Uterus (tissue), 4 donors: ENCODE data around the gene TMEM106C. TPM values are rescaled to one million over a fixed set of nuclear protein-coding genes. Genes with fewer than 3 reads are reported as not detected.

Experiments
- DNase-seq, 2 donors: peaks; one replicate each; pipeline ENCODE4 v3.0.0-alpha.2; 2019 to 2020
- H3K27ac ChIP-seq, 2 donors: fragments of 200-600 bp; sonication (generic); 1 replicate in 1 of 2; 2 replicates in 1 of 2; pipeline ENCODE4 v1.5.1; 2016 to 2018
- H3K27me3 ChIP-seq, 2 donors: fragments of 200-600 bp; sonication (generic); one replicate each; pipeline ENCODE4 v1.5.1; 2018 to 2019; ENCODE audit warnings: control low read depth in 1 of 2
- H3K36me3 ChIP-seq, 2 donors: fragments of 200-600 bp; sonication (generic); one replicate each; pipeline ENCODE4 v1.5.1; 2019; ENCODE audit warnings: control low read depth in 1 of 2
- H3K4me1 ChIP-seq, 2 donors: fragments of 200-600 bp; sonication (generic); one replicate each; pipeline ENCODE4 v1.5.1; 2018 to 2019; ENCODE audit warnings: control low read depth in 1 of 2
- H3K4me3 ChIP-seq, 2 donors: fragments of 200-600 bp; sonication (generic); 1 replicate in 1 of 2; 2 replicates in 1 of 2; pipeline ENCODE4 v1.5.1; 2018 to 2019; ENCODE audit warnings: mild to moderate bottlenecking in 1 of 2
- H3K9me3 ChIP-seq, 2 donors: fragments of 200-600 bp; sonication (generic); one replicate each; pipeline ENCODE4 v1.5.1; 2019; ENCODE audit warnings: control low read depth in 1 of 2
- CTCF ChIP-seq, 4 experiments: fragments of 200-600 bp in 2 of 4; fragments of 450-650 bp in 2 of 4; sonication (generic) in 2 of 4; IDR thresholded peaks; one replicate each; pipeline ENCODE4 v1.5.1; 2016 to 2019; ENCODE audit warnings: antibody characterized with exemption in 4 of 4, mild to moderate bottlenecking in 2 of 4, moderate library complexity in 1 of 4
- POLR2A ChIP-seq, 2 donors: fragments of 450-650 bp; IDR thresholded peaks; one replicate each; pipeline ENCODE4 v1.6.1; 2016; ENCODE audit warnings: antibody characterized with exemption in 2 of 2, mild to moderate bottlenecking in 1 of 2, moderate library complexity in 1 of 2
- intact Hi-C: fragments of 100-400 bp; cut with DNase I; formaldehyde crosslinking; loops from one replicate; pipeline ENCODE4 v1.15.1; 2023; ENCODE audit warnings: low total_unique reads
- total RNA-seq, 4 donors: library from RNA; depleted of rRNA in 3 of 4; stranded (reverse); fragments of >200 nt in 3 of 4; gene quantifications; one replicate each; pipeline versions ENCODE4 v1.1.0 to v1.2.4, GENCODE V29; 2014 to 2023
- donor health status: DM: yes; HTN: yes; CAD: no.

Gene TMEM106C
- total RNA-seq, 4 donors from 2014 or later: 54.9 to 157 (median 77.6) TPM

GRCh38 chr12:47977046-47977771 lies 13.8 kb downstream of the TMEM106C start:
- TF ChIP-seq CTCF (IDR thresholded peaks at IDR 0.05) (no peak), POLR2A (IDR thresholded peaks at IDR 0.05) (no peak)
- no peak overlapping the region for H3K4me3 ChIP-seq
- H3K27me3 ChIP-seq: no peaks in the 10 kb centered on the region
- no peaks in the 10 kb centered on the region for H3K9me3 ChIP-seq
- intact Hi-C loops: no loop called here
- DNase-seq: no peak
- no peak overlapping the region for H3K27ac ChIP-seq
- no peaks in the 10 kb centered on the region for H3K36me3 ChIP-seq
- H3K4me1 ChIP-seq: no peaks in the 10 kb centered on the region

DNA sequence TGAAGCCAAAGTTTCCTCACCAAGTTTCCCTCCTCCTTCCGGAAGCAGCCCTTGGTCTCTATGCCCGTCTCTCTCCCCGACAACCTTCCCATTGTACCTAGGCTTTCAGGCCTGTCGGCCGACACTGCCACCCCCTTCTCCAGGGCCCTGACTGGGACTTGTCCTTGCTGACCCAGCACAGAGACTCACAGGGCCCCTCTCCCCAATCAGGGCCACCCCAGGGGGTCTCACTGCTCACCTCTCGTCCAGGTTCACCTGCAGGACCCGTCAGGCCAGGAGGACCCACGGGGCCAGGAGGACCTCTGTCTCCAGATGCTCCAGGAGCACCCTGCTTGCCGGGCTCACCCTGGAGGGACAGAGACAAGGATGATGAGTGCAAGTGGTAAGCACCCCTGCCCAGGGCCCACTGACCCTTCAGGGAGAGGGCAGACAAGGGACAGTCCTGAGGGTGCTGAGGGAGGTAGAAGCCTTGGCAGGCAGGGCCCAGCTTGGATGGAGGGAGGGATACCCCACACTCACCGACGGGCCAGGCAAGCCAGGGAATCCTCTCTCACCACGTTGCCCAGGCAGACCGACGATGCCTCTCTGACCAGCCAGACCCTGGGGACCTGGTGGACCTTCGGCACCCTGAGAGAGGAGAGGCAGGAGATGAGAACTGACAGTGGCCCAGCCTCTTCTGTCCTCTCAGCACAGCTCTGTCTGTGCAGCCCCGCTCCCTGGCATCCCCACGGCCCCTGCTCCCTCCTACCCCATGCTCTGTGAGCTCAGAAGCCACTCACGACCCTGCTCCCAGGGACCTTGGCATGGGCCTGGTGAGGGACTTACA lies 14.6 kb downstream of the TMEM106C start:
- H3K27ac ChIP-seq: no peak overlapping the region
- no peaks in the 10 kb centered on the region for H3K27me3 ChIP-seq
- no peak for DNase-seq
- no peaks in the 10 kb centered on the region for H3K9me3 ChIP-seq
- no peaks in the 10 kb centered on the region for H3K36me3 ChIP-seq
- intact Hi-C loops: no loop called here
- no peaks in the 10 kb centered on the region for H3K4me1 ChIP-seq
- H3K4me3 ChIP-seq: no peak overlapping the region
- TF ChIP-seq POLR2A (IDR thresholded peaks at IDR 0.05): no peak
- no peak for TF ChIP-seq CTCF (IDR thresholded peaks at IDR 0.05)

DNA sequence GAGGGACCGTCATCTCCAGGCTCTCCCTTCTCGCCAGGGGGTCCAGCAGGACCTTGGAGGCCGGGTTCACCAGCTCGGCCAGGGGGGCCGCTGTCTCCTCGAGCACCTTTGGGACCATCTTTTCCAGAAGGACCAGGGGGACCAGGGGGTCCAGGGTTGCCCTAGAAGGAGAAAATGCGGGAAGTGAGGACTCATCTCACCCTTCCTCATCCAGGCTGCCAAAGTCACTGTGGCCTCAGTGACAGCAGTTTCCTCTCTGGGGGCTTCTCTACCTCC lies 15.1 kb downstream of the TMEM106C start:
- Histone ChIP-seq H3K36me3 (no peaks in the 10 kb centered on the region), H3K4me1 (no peaks in the 10 kb centered on the region), H3K4me3 (no peak overlapping the region), H3K27me3 (no peaks in the 10 kb centered on the region), H3K9me3 (no peaks in the 10 kb centered on the region), H3K27ac (no peak overlapping the region)
- DNase-seq: no peak
- intact Hi-C loops: no loop called here
- TF ChIP-seq CTCF (IDR thresholded peaks at IDR 0.05) (no peak), POLR2A (IDR thresholded peaks at IDR 0.05) (no peak)

DNA sequence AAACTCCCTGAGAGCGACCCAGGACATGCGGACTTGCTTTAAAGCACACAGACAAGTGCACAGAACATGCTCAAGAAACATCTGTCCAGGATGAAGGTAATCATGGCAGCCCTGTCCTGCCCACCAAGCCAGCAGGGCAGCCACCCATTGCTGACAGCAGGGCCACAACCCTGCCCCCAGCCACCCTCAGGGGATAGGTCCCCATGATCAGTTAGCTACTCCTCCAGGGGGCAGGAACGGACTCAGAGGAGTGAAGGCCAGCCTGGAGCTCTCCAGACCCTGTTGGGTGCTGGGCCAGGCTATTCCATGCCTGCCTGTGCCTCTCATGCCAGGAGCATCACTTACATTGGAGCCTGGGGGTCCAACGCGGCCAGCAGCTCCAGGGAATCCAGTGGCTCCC lies 15.8 kb downstream of the TMEM106C start:
- DNase-seq: no peak
- TF ChIP-seq CTCF (IDR thresholded peaks at IDR 0.05) (no peak), POLR2A (IDR thresholded peaks at IDR 0.05) (no peak)
- intact Hi-C loops: no loop called here
- Histone ChIP-seq H3K9me3 (no peaks in the 10 kb centered on the region), H3K27ac (no peak overlapping the region), H3K36me3 (no peaks in the 10 kb centered on the region), H3K4me3 (no peak overlapping the region), H3K4me1 (no peaks in the 10 kb centered on the region), H3K27me3 (no peaks in the 10 kb centered on the region)

DNA sequence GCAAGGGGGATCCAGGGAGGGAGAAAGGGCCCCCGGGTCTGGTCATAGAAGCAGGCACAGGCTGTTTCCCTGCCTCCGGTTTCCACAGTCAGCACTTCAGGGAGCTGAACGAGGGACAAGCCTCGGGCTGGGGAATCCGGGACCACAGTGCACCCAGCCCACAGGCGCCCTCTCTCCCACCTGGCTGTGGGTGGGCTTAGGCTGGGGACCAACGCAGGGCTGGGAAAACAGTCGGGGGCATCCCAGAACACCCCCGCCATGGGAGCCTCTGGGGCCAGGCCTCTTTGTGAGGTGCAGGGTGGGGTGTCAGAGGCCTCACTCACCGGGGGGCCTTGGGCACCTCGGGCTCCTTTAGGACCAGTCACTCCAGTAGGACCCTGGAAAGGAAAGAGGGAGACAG lies 16.3 kb downstream of the TMEM106C start:
- TF ChIP-seq CTCF (IDR thresholded peaks at IDR 0.05): no peak
- TF ChIP-seq POLR2A (IDR thresholded peaks at IDR 0.05): no peak
- Histone ChIP-seq H3K4me3 (no peak overlapping the region), H3K4me1 (no peaks in the 10 kb centered on the region), H3K27me3 (no peaks in the 10 kb centered on the region), H3K27ac (no peak overlapping the region), H3K9me3 (no peaks in the 10 kb centered on the region), H3K36me3 (no peaks in the 10 kb centered on the region)
- intact Hi-C loops: no loop called here
- DNase-seq: no peak
